HG03460 (cell line): Measurements from ENCODE around the gene FPGS.
"Not testable (repeated sequence)": the region's sequence is repeated elsewhere in the genome, so short reads cannot be mapped to it uniquely, and the experiment has no call there.

Experiments used
- ATAC-seq: cut with Tn5 transposase; IDR thresholded peaks from one replicate; pipeline ENCODE4 v1.9.1; 2021; ENCODE audit not compliant: unreplicated experiment

FPGS gene, protein sequence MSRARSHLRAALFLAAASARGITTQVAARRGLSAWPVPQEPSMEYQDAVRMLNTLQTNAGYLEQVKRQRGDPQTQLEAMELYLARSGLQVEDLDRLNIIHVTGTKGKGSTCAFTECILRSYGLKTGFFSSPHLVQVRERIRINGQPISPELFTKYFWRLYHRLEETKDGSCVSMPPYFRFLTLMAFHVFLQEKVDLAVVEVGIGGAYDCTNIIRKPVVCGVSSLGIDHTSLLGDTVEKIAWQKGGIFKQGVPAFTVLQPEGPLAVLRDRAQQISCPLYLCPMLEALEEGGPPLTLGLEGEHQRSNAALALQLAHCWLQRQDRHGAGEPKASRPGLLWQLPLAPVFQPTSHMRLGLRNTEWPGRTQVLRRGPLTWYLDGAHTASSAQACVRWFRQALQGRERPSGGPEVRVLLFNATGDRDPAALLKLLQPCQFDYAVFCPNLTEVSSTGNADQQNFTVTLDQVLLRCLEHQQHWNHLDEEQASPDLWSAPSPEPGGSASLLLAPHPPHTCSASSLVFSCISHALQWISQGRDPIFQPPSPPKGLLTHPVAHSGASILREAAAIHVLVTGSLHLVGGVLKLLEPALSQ

GRCh38 chr9:127802576-127803443 lies at the start of gene FPGS:
TSS of gene FPGS (plus strand) at chr9:127802882. CDS start at chr9:127802925, 43 bp downstream.
- peak; percentile 73 for ATAC-seq

GRCh38 chr9:127753148-127753547 lies 49.5 kb upstream of the FPGS start:
- ATAC-seq, result no peak

DNA sequence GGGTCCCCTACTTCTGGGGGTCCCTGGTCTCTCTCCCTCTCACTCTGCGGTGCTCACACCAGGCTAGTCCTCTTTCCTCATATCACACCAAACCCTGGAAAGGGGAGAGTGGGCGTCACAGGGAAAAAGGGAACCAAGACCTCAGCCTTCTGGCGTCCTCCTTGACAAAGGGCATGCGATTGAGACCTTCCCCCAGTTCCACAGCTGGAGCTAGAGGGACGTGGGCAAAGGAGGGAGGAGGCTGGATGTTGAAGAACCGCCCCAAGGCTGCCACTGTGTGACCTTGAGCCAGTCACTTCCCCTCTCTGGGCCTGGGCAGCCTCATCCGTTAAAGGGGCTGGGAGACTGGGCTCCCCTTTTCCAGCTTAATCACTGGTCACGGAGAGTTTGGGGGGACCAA lies 49.1 kb upstream of the FPGS start:
- no peak for ATAC-seq

DNA sequence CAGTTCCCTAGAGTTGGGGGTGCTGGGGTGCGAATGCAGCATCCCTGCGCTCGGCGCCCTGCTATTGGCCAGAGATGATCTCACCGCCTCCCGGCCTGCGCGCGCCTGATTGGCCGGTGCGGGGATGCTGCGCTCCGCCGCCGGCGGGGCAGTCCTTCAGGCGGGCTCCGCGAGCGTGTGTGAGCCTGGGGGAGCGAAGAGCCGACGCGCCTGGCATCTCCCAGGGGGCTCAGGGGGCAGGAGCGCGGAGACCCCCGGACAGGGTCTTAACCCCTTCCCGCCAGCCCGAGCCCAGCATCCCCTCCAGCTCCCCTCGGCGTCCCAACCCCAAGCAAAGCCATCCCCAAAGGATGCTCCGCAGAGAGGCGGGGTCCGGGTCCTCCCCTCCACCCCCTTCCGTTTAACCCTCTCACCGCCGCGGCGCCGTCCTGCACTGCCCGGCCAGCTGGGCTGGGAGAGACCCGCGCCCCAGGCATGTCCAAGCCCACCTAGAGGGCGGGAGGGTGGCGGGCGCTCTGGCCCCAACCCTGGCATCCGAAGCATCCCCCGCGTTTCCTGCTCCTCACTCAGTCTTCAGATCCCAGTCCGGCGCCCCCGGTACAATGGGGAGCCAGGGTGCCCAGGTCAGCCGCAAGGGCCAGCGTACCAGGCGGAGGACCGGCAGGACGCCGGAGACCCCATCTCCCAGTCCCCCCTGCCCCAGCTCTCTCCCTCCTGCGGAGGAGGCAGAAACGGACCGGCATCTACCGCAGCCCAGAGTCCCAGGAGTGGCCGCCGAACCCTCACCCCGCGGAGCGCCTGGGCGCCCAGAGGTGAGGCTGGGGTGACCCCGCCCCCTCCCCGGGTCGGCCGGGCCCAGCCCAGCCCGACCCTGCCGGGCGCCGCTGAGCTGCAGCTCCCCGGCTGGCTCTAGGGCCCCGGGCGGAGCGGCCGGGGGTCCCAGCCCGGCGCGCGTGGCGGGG lies 48.3 kb upstream of the FPGS start:
- ATAC-seq, result no peak

DNA sequence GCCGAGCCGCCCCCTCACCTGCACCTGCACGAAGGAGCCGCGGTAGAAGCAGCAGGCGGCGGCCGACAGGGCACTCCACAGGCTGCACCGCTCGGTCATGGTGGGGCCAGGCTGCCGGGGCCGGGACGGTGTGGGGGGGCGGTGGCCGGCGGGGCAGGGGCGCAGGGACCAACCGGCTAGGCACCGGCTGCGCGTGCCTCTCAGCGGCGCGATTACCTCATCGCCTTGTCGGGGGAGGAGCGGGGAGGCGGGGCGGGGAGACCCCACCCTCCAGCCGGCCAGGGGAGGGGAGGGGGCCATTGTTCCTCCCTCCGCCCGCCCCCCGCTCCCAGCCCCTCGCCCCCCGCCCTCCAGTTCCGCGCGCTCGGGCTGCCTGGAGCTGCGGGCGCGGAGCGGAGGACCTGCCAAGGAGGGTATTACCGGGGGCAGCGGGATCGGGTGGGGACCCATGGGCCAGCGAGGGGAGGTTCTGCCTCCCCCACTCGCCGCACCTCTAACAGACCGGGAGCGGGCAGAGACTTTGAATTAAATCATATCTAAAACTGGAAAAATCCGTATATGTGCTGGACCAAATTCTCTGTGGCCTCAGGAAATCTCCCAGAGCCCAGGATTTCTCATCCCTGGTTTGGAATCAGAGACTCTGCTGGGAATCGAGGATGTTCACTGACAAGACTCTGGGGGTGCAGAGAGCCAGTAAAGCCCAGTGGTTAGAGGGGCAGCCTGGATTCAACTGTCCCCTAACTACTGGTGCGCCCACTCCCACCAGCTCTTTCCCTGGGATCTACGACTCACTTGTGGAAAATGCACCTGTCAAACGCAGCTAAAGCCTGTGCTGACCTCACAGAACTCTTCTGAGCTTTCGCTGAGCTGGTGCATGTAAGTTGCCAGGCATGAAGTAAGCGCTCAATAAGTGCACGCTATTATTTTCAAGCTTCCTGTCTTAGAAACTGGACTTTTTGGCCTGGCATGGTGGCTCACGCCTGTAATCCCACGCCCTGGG lies 47.3 kb upstream of the FPGS start:
- ATAC-seq, result no peak

DNA sequence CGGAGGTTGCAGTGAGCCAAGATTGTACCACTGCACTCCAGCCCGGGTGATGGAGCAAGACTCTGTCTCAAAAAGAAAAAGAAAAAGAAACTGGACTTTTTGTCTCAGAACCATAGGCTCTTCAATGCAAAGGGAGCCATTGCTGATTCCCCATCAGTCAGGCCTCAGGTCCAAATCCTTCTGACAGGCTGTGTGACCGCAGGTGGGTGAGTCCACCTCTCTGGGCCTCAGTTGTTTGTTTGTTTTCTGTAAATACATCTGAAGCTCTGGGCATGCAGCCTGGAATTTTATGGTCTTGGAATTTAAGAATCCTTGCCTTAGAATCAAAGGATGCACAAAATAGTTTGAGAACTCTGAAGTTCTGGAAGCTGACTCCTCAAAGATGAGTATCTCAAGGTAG lies 46.4 kb upstream of the FPGS start:
- ATAC-seq, result no peak

- not testable (repeated sequence) for ATAC-seq
Observed at GRCh38 chr9:127756776-127757175, 45.9 kb upstream of the FPGS start.

DNA sequence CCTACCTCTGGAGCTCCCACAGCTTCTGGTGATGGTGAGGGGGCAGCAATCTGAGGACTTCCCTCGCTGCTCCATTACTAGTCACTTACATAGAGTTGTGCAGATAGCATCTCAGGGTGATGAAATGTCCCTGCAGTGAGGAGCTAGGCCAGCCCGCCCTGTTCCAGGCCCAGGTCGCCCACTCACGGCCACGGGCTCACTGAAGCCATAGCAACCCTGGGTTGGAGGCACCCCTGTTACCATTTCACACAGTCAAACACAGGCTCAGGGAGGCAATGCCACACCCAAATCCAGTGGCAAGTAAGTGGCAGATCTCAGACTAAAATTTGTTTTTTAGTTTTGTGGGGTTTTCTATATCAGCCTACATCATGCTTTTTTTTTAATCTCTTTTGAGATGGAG lies 43.8 kb upstream of the FPGS start:
- no peak for ATAC-seq

DNA sequence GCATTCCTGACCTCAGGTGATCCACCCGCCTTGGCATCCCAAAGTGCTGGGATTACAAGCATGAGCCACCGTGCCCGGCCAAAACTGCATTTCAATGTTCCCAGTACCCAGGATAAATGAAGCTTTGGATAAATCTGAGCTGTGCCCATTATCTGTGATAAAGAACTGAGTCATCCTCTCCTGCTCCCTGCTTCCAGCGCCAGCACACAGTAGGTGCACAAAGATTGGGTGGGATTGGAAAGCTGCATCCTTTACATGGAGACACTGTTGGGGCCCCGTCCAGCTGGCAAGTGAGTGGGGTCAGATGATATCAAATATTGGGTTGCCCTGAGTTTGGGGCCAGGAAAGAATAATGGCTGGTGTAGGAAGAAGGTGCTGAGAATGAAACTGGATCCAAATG lies 41.6 kb upstream of the FPGS start:
- ATAC-seq, result no peak

DNA sequence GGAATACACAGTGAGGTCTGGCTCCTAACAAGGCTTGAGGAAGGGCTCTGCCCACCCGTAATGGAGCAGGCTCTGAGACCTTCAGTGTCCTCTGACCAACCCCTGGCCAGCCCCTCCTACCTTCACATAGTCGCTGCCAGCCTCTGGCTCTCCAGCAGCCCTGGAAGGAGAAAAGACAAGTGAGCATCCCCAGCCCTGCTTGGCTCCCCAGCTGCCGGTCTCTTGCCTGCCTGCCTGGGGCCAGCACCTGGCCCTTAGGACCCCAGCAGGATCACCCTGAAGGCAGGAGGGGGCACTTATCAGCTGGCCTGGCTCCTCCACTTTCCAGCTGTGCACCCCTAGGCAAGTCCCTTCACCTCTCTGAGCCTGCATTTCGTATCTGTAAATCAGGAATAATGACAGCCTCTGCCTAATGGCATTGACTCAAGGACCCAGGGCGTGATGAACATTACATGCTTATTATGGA lies 41.2 kb upstream of the FPGS start:
- ATAC-seq, result no peak

GRCh38 chr9:127762111-127762676 lies 40.5 kb upstream of the FPGS start:
- ATAC-seq, result no peak

GRCh38 chr9:127763918-127764384 lies 38.7 kb upstream of the FPGS start:
- no peak for ATAC-seq

GRCh38 chr9:127765418-127765817 lies 37.3 kb upstream of the FPGS start:
- no peak for ATAC-seq

DNA sequence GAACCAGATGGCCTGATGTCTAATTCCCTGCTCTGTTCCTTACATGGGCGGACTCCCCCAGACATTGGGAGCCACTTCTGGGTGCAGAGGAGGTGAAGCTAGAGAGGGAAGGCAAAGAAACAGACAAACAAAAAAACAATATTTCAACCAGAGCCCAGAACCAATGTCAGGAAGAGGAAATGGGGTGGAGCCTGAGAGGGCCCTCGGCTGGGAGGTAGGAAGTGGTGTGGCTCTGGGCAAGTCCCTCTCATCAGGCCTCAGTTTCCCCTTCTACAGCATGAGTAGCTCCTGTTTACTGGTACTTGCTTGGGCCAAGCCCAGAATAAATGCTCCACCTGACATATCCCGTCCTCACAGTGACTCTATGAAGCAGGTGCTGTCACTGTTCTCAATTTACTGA lies 35.3 kb upstream of the FPGS start:
- no peak for ATAC-seq

DNA sequence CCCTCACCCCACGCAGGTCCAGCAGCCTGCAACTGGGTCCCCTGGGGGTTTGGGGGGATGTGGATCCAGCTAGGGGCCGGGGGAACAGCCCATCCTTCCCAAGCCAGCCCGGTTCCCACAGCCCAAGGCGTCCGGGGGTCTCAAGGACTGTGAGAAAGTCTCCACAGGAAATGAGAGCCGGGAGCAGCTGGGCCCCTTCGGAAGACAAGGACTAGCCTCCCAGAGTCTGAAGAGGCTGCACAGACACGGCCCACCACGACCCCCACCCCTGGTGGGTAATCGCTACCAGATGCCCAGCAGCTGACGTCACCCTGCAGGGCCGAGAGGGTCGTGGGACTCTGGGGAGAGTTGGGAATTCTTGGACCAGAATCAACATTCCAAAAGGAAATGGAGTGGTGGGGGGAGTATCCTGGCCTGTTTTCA lies 34.8 kb upstream of the FPGS start:
- no peak for ATAC-seq

DNA sequence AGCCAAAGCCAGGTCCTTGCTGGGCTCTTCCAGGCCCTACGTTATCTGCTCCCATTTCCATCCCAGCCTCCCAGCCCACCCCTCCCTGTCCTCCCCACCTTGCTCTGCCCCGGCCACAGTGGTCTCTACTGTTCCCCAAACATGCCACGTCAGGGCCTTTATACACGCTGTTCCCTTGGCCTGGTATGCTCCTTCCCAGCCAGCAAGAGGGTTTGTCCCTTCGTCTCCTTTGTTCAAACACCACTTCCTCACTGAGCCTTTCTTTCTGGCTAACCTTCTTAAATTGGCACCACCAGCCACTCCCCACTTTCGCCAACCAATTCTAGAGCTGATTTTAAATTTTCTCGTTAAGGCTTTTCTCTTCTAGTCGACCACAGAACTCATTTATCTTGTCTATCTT lies 34.0 kb upstream of the FPGS start:
- ATAC-seq, result no peak

DNA sequence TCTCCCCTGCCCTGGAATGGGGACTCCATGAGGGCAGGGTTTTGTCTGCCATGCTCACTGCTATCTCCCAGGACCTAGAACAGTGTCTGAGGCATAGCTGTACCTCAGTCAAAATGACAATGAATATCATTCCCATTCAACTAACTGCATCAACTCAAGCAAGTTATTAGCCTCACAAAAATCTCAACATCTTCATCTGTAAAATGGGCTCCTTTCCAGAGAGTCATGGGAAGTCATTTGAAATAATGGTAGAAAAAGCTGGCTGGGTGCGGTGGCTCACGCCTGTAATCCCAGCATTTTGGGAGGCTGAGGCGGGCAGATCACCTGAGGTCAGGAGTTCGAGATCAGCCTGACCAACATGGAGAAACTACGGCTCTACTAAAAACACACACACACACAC lies 33.6 kb upstream of the FPGS start:
- ATAC-seq, result no peak

DNA sequence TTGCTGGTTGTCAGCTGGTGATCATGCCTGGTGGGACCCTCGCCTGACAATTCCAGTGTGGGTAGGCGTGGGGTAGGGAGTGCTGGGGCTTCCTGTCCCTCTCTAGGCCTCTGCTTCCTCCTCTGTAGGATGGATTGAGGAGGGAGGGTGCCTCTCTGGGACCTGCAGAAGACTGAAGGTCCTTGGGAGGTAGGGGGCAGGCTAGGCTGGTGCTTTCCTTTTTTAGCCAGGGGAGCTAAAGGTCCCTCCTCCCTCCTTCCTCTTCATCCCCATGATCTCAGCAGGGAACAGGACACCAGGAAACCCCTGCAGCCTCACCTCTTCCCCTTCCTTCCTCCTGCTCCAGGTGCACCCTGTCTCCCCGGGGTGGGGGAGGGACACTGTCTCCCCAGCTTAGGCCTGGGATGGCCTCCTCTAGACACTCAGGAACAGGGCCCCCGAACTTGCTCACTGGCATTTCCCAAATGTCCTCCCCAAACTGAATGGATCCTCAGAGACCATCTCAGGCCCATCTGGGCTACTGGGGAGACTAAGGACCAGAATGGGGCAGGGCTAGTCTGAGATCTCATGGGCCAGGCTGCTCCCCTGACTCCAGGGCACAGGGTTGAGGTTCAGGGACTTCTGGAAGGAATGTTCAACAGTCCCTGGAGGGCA lies 32.6 kb upstream of the FPGS start:
- ATAC-seq, result no peak
